PC-9 (cell line): ENCODE data around the gene SURF4. TPM values are rescaled to one million over a fixed set of nuclear protein-coding genes. Genes with fewer than 3 reads are reported as not detected.

Experiments
- BruUV-seq: library from RNA; stranded (reverse); fragments of 400-500 nt; replicated peaks from 2 replicates; lab custom pipeline; 2021; lab: Mats Ljungman, UMichigan
- CTCF ChIA-PET: fragments of 300-600 bp; sonication (Branson Sonifier 250); formaldehyde crosslinking; loops from one replicate; lab custom pipeline; 2022; ENCODE audit warnings: antibody characterized with exemption; lab: Charles Lee
- POLR2A ChIA-PET: fragments of 300-600 bp; sonication (Branson Sonifier 250); formaldehyde crosslinking; loops from one replicate; lab custom pipeline; 2022; ENCODE audit warnings: antibody characterized with exemption; ENCODE audit not compliant: unreplicated experiment; lab: Charles Lee
- DNase-seq, 2 experiments: peaks; one replicate each; pipeline versions ENCODE4 v3.0.0 to v3.0.0-alpha.2; 2015 to 2022; ENCODE audit warnings: mixed read lengths in 1 of 2
- H2AFZ ChIP-seq: fragments of 200-600 bp; sonication (generic); 2 replicates; pipeline ENCODE4 v1.8.1; 2017; ENCODE audit warnings: antibody characterized with exemption
- H3F3A ChIP-seq: fragments of 200-600 bp; sonication (generic); 2 replicates; pipeline ENCODE4 v1.8.1; 2017; ENCODE audit warnings: antibody characterized with exemption, mild to moderate bottlenecking, low read depth; ENCODE audit not compliant: insufficient read depth
- H3K27ac ChIP-seq: fragments of 200-600 bp; sonication (generic); 2 replicates; pipeline ENCODE4 v1.6.1; 2016; ENCODE audit warnings: mixed run types
- H3K27me3 ChIP-seq: fragments of 200-600 bp; sonication (generic); 2 replicates; pipeline ENCODE4 v1.6.1; 2016; ENCODE audit warnings: low read depth, mixed run types; ENCODE audit not compliant: insufficient read depth
- H3K36me3 ChIP-seq: fragments of 200-600 bp; sonication (generic); 2 replicates; pipeline ENCODE4 v1.6.1; 2016; ENCODE audit warnings: low read depth, mixed run types
- H3K4me1 ChIP-seq: fragments of 200-600 bp; sonication (generic); replicated peaks from 2 replicates; pipeline ENCODE4 v1.6.1; 2016; ENCODE audit warnings: mixed run types; ENCODE audit not compliant: insufficient read depth
- H3K4me2 ChIP-seq: fragments of 200-600 bp; sonication (generic); 2 replicates; pipeline ENCODE4 v1.6.1; 2017; ENCODE audit warnings: mixed run types
- H3K4me3 ChIP-seq: fragments of 200-600 bp; sonication (generic); 2 replicates; pipeline ENCODE4 v1.6.1; 2016; ENCODE audit warnings: mixed run types
- H3K79me2 ChIP-seq: fragments of 200-600 bp; sonication (generic); 2 replicates; pipeline ENCODE4 v1.6.1; 2017; ENCODE audit warnings: low read depth, mixed run types
- H3K9me2 ChIP-seq: fragments of 200-600 bp; sonication (generic); 2 replicates; pipeline ENCODE4 v1.8.1; 2017; ENCODE audit warnings: mild to moderate bottlenecking; ENCODE audit not compliant: insufficient read depth
- H3K9me3 ChIP-seq: fragments of 200-600 bp; sonication (generic); 2 replicates; pipeline ENCODE4 v1.8.1; 2016; ENCODE audit warnings: low read depth; ENCODE audit not compliant: insufficient read depth
- H4K20me1 ChIP-seq: fragments of 200-600 bp; sonication (generic); 2 replicates; pipeline ENCODE4 v1.8.1; 2017; ENCODE audit not compliant: insufficient read depth
- CTCF ChIP-seq: fragments of 200-600 bp; sonication (generic); conservative IDR thresholded peaks from 2 replicates; pipeline ENCODE4 v1.6.1; 2017; ENCODE audit warnings: mixed run types, antibody characterized with exemption, mild to moderate bottlenecking, moderate library complexity
- EZH2 ChIP-seq: fragments of 200-600 bp; sonication (generic); IDR thresholded peaks from 2 replicates; pipeline ENCODE4 v1.8.0; 2017; ENCODE audit warnings: antibody characterized with exemption, low read depth
- intact Hi-C: fragments of 100-400 bp; cut with micrococcal nuclease; formaldehyde crosslinking; loops from one replicate; pipeline ENCODE4 v1.10.0; 2022; ENCODE audit not compliant: unreplicated experiment
- total RNA-seq: library from RNA; stranded (reverse); gene quantifications from 2 replicates; pipeline ENCODE4 v1.2.3, GENCODE V29; 2021

SURF4 gene
- total RNA-seq, 1 experiment from 2014 or later, result 199 TPM

- peak overlapping the region; percentile 91 for H3K4me2 ChIP-seq
- peak overlapping the region; percentile 88; the same call in 1 of the 2 replicates for H3K4me3 ChIP-seq
- peaks cover 21% of the 10 kb centered on the region for H3K4me1 ChIP-seq
- ChIA-PET CTCF (no interaction called here), POLR2A (interaction anchor here (0.6 kb wide), 2 partner anchors 13 to 19 kb away, joined by 3 to 6 read pairs; no protein-coding TSS in a partner anchor)
- H3K9me3 ChIP-seq, result no peaks in the 10 kb centered on the region
- BruUV-seq, result no TSS peak
- no peak for DNase-seq
- H3K27ac ChIP-seq, result no peak overlapping the region
- H3K27me3 ChIP-seq, result no peaks in the 10 kb centered on the region
- TF ChIP-seq CTCF (no peak), EZH2 (no peak)
- no peak overlapping the region for H2AFZ ChIP-seq
- H3K36me3 ChIP-seq, result peaks cover 27% of the 10 kb centered on the region
- peaks cover 34% of the 10 kb centered on the region for H4K20me1 ChIP-seq
- no peaks in the 10 kb centered on the region for H3K9me2 ChIP-seq
- peaks cover 53% of the 10 kb centered on the region for H3F3A ChIP-seq
- intact Hi-C loops, result loop anchor here (5.0 kb wide), 1 partner anchor 133 kb away; no protein-coding TSS in a partner anchor
- peaks cover 37% of the 10 kb centered on the region for H3K79me2 ChIP-seq
These were observed 21.1 kb downstream of the SURF4 start for GRCh38 chr9:133354766-133355165.

DNA sequence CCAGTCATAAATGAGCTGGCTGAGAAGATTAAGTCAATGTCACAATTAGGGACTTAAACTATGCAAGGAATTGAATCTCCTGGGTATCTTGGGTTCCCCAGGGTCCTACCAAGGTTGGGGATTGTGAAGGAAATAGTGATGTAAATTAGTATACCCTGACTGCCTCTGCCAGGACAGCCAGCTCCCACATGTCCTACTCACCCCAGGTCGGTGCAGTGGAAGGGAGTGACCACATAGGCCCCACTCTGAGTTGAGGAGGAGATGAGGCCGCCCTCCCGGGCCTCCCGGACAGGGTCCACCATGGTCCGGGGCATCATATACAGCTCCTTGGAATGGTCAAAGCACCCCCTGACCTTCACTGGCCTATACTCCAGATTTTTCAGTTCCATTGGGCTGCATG is 22.3 kb downstream of the SURF4 start:
- Histone ChIP-seq H3K4me3 (no peak overlapping the region), H3K9me3 (no peaks in the 10 kb centered on the region), H3K27ac (0 out of 2 replicates have a peak overlapping the region, but pooled peaks have one; percentile 1), H3K27me3 (no peaks in the 10 kb centered on the region), H3F3A (peaks cover 65% of the 10 kb centered on the region), H3K4me2 (no peak overlapping the region), H4K20me1 (peaks cover 43% of the 10 kb centered on the region), H3K4me1 (peaks cover 27% of the 10 kb centered on the region), H3K79me2 (peaks cover 50% of the 10 kb centered on the region), H2AFZ (no peak overlapping the region), H3K9me2 (no peaks in the 10 kb centered on the region), H3K36me3 (peaks cover 39% of the 10 kb centered on the region)
- ChIA-PET CTCF (no interaction called here), POLR2A (interaction anchor here (0.6 kb wide), 1 partner anchor 86 kb away, joined by 5 read pairs; no protein-coding TSS in a partner anchor)
- DNase-seq, result no peak
- no TSS peak for BruUV-seq
- intact Hi-C loops, result no loop called here
- TF ChIP-seq EZH2, result no peak
- no peak for TF ChIP-seq CTCF

GRCh38 chr9:133352635-133353340 is 23.1 kb downstream of the SURF4 start:
- H3K9me3 ChIP-seq, result no peaks in the 10 kb centered on the region
- H3F3A ChIP-seq, result peaks cover 70% of the 10 kb centered on the region
- H3K9me2 ChIP-seq, result no peaks in the 10 kb centered on the region
- peaks cover 55% of the 10 kb centered on the region for H3K79me2 ChIP-seq
- no peak overlapping the region for H3K4me3 ChIP-seq
- H3K4me2 ChIP-seq, result no peak overlapping the region
- no peaks in the 10 kb centered on the region for H3K27me3 ChIP-seq
- no peak overlapping the region for H2AFZ ChIP-seq
- H3K4me1 ChIP-seq, result peaks cover 27% of the 10 kb centered on the region
- BruUV-seq, result no TSS peak
- TF ChIP-seq CTCF (no peak), EZH2 (no peak)
- POLR2A ChIA-PET, result interaction anchor here (0.6 kb wide), 1 partner anchor 167 kb away, joined by 4 read pairs; no protein-coding TSS in a partner anchor
- no peak for DNase-seq
- CTCF ChIA-PET, result no interaction called here
- peaks cover 41% of the 10 kb centered on the region for H3K36me3 ChIP-seq
- H3K27ac ChIP-seq, result no peak overlapping the region
- intact Hi-C loops, result no loop called here
- H4K20me1 ChIP-seq, result peaks cover 44% of the 10 kb centered on the region
